ENCODE data around the gene SLC22A4. TPM values are rescaled to one million over a fixed set of nuclear protein-coding genes. Genes with fewer than 3 reads are reported as not detected.

SLC22A4 gene
- total RNA-seq, 1 experiment from 2014 or later = 0.72 TPM

DNA sequence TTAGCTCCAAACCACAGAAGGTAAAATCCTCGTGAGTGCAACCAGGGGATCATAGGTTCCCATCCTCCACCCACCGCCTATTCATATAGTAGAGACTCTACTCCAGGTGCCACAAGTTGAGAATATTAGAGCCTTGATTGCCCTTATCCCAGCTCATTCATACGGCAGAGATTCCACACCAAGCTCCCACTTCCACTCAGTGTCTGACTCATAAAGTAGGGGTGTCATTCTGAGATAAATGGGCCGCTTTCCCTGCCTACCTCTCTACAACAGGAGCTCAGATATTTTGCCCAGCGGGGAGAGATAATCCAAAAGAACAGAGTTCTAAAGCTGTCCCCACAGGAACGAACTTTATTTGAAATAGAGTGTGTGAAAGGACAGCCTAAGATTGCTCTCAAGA is 9.4 kb downstream of the SLC22A4 start:
- H3K9ac ChIP-seq (ENCODE audit: extremely low read depth, insufficient read length, low read length) = no peak overlapping the region
- no peak overlapping the region for H4K8ac ChIP-seq (replicated peaks; ENCODE audit: insufficient read length, low read depth, low read length)
- H4K91ac ChIP-seq (ENCODE audit: insufficient read length, low read depth, low read length) = no peak overlapping the region
- no peak overlapping the region for H3T11ph ChIP-seq (ENCODE audit: low read length)
- TF ChIP-seq, protein P1, sequence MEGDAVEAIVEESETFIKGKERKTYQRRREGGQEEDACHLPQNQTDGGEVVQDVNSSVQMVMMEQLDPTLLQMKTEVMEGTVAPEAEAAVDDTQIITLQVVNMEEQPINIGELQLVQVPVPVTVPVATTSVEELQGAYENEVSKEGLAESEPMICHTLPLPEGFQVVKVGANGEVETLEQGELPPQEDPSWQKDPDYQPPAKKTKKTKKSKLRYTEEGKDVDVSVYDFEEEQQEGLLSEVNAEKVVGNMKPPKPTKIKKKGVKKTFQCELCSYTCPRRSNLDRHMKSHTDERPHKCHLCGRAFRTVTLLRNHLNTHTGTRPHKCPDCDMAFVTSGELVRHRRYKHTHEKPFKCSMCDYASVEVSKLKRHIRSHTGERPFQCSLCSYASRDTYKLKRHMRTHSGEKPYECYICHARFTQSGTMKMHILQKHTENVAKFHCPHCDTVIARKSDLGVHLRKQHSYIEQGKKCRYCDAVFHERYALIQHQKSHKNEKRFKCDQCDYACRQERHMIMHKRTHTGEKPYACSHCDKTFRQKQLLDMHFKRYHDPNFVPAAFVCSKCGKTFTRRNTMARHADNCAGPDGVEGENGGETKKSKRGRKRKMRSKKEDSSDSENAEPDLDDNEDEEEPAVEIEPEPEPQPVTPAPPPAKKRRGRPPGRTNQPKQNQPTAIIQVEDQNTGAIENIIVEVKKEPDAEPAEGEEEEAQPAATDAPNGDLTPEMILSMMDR (conservative IDR thresholded peaks at IDR 0.05) = no peak
- Mint-ChIP-seq H3K36me3 (ENCODE audit: insufficient read depth in 1 of 3, low read depth in 3 of 3) (peaks cover 0 to 5% (median 0%) of the 10 kb centered on the region in 3 experiments; a peak in 2 of 7 replicates), H3K27ac (peak overlapping the region in 1 of 3 experiments; percentile 34; a peak in 1 of 7 replicates), H3K4me1 (peaks cover 4 to 11% of the 10 kb centered on the region in 2 experiments; a peak in 3 of 4 replicates), H3K9me3 (peaks cover 0 to 3% of the 10 kb centered on the region in 2 experiments; a peak in 4 of 5 replicates), H3K27me3 (ENCODE audit: low read depth) (no peaks in the 10 kb centered on the region), H3K4me3 (no peak overlapping the region)
- H3K18ac ChIP-seq (ENCODE audit: insufficient read length, low read depth, low read length) = no peak overlapping the region
- H3K27ac ChIP-seq (ENCODE audit: insufficient read length, low read depth, low read length) = no peak overlapping the region
- no peak for DNase-seq
- H3K23me2 ChIP-seq (ENCODE audit: insufficient read length, low read depth, low read length, poor library complexity, severe bottlenecking) = no peaks in the 10 kb centered on the region
- H3K56ac ChIP-seq (ENCODE audit: insufficient read length, low read depth, low read length) = no peak overlapping the region
- H3K4me2 ChIP-seq (ENCODE audit: insufficient read depth, insufficient read length, low read length) = no peak overlapping the region
- no peaks in the 10 kb centered on the region for H3K79me2 ChIP-seq (ENCODE audit: insufficient read depth, low read length)
- no peak overlapping the region for H2AFZ ChIP-seq (ENCODE audit: low read length)
- H3K23ac ChIP-seq (ENCODE audit: insufficient read length, low read depth, low read length) = no peak overlapping the region
- H3K4me1 ChIP-seq (ENCODE audit: insufficient read depth, low read length) = no peaks in the 10 kb centered on the region
- no peaks in the 10 kb centered on the region for H3K27me3 ChIP-seq (ENCODE audit: insufficient read depth, low read length)
- H2BK20ac ChIP-seq (ENCODE audit: low read depth, low read length, poor library complexity, severe bottlenecking) = no peak overlapping the region
- H2BK12ac ChIP-seq (ENCODE audit: insufficient read length, low read depth, low read length) = no peak overlapping the region
- no peak overlapping the region for H2AK5ac ChIP-seq (ENCODE audit: insufficient read length, low read length)
- no peak overlapping the region for H3K4ac ChIP-seq (ENCODE audit: low read depth, low read length)
- peaks cover 2% of the 10 kb centered on the region for H4K20me1 ChIP-seq (ENCODE audit: control insufficient read depth, insufficient read depth, insufficient read length)
- H3K9me3 ChIP-seq (ENCODE audit: control insufficient read depth, low read depth, low read length) = no peaks in the 10 kb centered on the region
- no peak overlapping the region for H2BK15ac ChIP-seq (ENCODE audit: low read depth, low read length)
- no peak overlapping the region for H3K14ac ChIP-seq (ENCODE audit: insufficient read depth, low read length)
- WGBS (ENCODE audit: extremely low coverage, insufficient read length, low lambda C conversion rate) = no CpG with 5 or more reads among the region's 6 CpGs
- H2BK5ac ChIP-seq (ENCODE audit: insufficient read length, low read length) = no peak overlapping the region
- no peaks in the 10 kb centered on the region for H3K79me1 ChIP-seq (ENCODE audit: insufficient read depth, low read depth, low read length, poor library complexity, severe bottlenecking)
- no peak overlapping the region for H4K5ac ChIP-seq (ENCODE audit: insufficient read length, low read depth, low read length)
- peak overlapping the region; percentile 51 for H2BK120ac ChIP-seq (ENCODE audit: low read depth, low read length, poor library complexity, severe bottlenecking)

All from H9 (cell line).